Measurements from ENCODE around the gene ALK.

- TF ChIP-seq POLR2A (IDR thresholded peaks at IDR 0.05) (no peak), CTCF (IDR thresholded peaks at IDR 0.05) (no peak)
Measured at GRCh38 chr2:29375843-29376242, 545.5 kb downstream of the ALK start.
